ENCODE results near the gene TATDN3. TPM values are rescaled to one million over a fixed set of nuclear protein-coding genes. Genes with fewer than 3 reads are reported as not detected.
"Not testable (repeated sequence)": the region's sequence is repeated elsewhere in the genome, so short reads cannot be mapped to it uniquely, and the experiment has no call there.

Gene TATDN3
- total RNA-seq, 1 donor from 2014 or later = 12.7 TPM

DNA sequence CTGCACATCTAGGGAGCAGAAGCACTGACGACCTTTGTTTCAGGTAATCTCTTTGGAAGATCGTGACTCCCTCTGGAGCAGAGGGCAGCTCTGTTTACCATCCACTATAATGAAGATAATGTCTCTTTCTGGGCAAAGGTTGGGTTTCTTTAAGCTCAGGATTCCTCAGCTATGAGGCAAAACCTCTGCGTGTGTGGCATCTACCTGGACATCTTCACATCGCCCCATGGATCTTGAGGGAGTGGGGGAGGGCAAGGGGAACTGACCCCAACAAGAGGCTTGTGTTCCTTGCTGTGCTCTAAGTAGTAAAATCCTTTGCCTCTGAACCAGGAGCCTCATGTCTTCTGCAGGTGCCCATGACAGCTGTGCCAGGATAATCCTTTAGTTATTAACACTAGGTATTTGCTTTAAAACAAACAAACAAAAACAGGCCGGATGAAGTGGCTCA, 36.2 kb downstream of the TATDN3 start:
- no peak for DNase-seq (ENCODE audit: low read depth, low spot score)

DNA sequence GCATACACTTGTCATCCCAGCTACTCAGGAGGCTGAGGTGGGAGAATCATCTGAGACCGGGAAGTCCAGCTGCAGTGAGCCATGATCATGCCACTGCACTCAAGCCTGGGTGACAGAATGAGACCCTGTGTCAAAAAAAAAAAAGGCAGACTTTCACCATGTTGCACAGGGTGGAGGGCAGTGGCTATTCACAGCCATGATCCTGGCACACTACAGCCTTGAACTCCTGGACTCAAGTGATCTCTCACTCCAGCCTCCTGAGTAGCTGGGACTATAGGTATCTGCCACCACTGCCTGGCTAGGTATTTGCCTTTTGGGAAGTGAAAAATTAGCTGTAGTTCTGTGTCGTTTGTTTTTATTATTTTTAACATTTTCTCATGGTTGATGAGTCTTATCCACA, 36.7 kb downstream of the TATDN3 start:
- DNase-seq (ENCODE audit: low read depth, low spot score) = no peak

DNA sequence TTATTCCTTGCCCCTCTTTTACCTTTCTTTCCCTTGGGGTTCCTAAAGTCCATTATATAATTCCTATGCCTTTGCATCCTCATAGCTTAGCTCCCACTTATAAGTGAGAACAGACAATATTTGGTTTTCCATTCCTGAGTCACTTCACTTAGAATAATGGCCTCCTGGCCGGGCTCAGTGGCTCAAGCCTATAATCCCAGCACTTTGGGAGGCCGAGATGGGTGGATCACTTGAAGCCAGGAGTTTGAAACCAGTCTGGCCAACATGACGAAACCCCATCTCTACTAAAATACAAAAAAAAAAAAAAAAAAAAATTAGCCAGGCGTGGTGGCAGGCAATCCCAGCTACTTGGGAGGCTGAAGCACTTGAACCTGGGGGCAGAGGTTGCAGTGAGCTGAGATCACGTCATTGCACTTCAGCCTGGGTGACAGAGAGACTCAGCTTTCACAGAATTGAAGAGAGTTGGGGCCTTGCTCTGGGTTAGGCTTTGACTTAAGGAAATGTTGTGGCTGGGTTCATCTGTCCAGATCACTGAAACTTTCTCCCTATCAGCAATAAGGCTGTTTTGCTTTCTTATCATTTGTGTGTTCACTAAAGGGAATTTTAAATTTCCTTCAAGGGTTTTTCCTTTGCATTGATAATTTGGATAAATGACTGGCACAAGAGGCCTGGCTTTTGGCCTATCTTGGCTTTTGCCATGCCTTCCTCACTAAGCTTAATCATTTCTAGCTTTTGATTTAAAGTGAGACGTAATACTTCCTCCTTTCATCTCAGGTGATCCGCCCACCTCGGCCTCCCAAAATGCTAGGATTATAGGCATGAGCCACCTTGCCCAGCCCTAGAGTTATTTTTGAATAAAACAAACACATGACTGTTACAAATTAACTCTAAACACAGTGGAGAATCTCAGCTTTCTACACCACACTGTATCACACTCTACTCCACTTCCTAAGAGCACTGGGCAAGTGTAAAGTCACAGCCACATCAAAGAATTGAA, 41.8 kb downstream of the TATDN3 start:
- DNase-seq (ENCODE audit: low read depth, low spot score) = not testable (repeated sequence)

DNA sequence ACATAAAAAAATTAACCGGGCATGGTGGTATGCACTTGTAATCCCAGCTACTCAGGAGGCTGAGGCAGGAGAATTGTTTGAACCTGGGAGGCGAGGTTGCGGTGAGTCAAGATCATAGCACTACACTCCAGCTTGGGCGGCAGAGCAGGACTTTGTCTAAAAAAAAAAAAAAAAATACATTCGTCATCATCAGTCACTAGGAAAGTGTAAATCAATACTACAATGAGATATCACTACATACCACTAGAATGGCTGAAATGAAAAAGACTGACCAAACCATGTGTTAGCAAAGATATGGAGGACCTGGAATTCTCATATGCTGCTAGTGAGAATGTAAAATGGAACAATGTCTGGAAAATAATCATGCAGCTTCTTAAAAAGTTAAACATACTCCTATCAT, 46.5 kb downstream of the TATDN3 start:
- DNase-seq (ENCODE audit: low read depth, low spot score) = no peak

DNA sequence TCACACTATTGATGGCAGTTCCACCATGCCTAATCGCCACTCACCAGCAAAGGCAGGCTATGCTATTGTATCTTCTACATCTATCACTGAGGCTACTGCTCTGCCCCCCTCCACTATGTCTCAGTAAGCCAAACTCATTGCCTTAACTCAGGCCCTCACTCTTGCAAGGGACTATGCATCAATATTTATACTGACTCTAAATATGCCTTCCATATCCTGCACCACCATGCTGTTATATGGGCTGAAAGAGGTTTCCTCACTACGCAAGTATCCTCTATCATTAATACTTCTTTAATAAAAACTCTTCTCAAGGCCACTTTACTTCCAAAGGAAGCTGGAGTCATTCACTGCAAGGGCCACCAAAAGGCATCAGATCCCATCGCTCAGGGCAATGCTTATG, 52.8 kb downstream of the TATDN3 start:
- not testable (repeated sequence) for DNase-seq (ENCODE audit: low read depth, low spot score)

DNA sequence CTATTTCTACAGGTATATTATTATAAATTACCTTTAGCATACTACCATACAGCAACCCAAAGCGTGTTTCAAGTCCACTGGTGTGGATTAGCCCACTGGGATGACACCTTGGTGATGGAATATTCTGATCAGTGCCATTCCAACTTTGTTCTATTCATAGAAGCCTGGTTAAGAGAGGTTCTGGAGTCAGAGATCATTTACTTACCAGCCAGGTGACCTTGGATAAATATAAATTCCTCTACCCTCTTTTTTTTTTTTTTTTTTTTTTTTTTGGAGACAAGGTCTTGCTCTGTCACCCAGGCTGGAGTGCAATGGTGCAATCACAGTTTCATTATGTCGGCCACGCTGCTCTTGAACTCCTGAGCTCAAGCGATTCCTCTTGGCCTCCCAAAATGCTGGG, 55.9 kb downstream of the TATDN3 start, which contains the start of gene SPATA45:
Gene SPATA45, minus strand, starts transcription at position 101 of the 400 bp plus-strand sequence. CDS start 11,500 bp downstream, outside the sequence.
- DNase-seq (ENCODE audit: low read depth, low spot score) = no peak

DNA sequence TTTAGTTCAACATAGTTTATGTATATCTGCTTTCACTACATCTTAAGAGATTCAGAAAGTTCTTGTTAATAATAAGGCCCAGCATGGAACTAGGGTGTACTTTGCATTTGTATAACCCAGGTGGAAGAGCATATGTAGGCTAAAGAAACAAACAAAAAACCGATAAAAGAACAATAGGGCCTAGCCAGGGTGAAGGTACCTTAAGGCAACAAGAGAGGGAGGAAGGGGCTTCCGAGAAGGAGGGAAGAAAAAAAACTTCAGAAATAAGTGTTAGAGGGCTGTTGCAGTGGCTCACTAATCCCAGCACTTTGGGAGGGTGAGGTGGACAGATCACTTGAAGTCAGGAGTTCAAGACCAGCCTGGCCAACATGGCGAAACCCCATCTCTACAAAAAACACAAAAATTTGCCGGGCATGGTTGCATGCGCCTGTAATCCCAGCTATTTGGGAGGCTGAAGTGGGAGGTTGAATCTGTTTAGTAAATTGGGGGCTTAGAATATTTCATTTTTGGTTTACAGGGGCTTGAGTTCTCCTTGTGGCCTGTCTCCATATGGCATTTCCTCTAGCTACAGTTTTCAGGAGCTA, 60.5 kb downstream of the TATDN3 start:
- DNase-seq (ENCODE audit: low read depth, low spot score) = no peak

DNA sequence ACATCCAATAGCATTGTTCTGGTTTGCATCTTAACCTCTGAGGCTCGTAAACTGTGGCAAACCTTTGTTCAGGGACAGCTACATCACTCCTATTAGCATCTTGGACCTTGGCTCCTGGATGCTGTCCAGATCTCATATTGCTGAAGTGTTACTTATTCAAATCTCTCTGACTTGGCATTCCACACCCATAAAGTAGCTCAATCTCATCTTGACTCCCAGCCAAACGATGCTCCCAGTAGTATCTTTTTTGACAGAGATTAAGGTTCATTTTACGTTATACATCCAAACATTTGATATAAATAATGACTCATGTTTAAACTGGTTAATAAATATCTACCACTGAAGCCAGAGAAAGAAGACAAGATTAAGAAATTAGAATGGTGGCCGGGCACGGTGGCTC, 62.0 kb downstream of the TATDN3 start:
- no peak for DNase-seq (ENCODE audit: low read depth, low spot score)

DNA sequence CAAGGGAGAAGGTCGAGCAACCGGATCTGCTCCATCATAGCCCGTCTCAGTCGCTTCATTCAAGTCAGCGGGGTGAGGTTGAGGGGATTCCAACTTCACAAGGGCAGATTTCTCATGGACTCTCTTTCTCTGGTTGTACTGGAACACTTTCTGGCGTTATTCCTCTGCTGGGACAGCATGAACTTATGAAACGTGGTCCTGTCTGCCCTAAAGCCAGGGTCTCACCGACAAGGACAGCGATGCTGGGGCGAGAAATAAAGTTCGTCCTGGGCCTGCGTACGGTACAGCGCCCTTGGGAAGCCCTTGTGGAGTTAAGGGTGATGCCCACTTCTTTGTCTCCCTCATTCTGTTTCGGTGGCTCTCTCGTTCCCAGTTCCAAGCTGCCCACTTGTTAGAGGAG, 65.1 kb downstream of the TATDN3 start:
- DNase-seq (ENCODE audit: low read depth, low spot score) = no peak

DNA sequence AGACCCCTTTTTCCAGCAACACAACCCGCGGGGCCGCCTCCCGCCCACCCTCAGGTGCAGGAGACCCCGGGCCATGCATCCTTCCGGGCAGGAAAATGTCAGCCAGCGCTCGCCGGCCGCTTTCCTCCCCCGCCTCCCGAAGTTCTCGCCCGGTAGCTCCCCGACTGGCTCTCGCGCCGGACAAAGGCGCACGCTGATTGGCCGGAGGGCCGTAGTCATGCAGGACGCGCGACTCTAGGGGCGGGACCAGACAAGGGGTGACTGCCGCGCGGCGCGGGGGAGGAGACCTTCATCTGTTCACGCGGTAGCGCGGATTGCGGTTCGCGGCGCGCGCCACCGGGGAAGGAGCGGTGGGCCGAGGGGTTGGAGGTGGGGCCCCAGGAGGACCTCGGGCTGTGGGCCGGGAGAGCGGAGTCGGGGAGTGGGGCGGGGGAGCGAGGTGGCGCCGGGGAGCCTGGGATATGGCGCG, 66.3 kb downstream of the TATDN3 start, which contains the start of gene FLVCR1:
Gene FLVCR1, plus strand, starts transcription at position 284 of the 469 bp plus-strand sequence. Its CDS starts 178 bp downstream, at position 462.
- DNase-seq (ENCODE audit: low read depth, low spot score) = peak; percentile 77

DNA sequence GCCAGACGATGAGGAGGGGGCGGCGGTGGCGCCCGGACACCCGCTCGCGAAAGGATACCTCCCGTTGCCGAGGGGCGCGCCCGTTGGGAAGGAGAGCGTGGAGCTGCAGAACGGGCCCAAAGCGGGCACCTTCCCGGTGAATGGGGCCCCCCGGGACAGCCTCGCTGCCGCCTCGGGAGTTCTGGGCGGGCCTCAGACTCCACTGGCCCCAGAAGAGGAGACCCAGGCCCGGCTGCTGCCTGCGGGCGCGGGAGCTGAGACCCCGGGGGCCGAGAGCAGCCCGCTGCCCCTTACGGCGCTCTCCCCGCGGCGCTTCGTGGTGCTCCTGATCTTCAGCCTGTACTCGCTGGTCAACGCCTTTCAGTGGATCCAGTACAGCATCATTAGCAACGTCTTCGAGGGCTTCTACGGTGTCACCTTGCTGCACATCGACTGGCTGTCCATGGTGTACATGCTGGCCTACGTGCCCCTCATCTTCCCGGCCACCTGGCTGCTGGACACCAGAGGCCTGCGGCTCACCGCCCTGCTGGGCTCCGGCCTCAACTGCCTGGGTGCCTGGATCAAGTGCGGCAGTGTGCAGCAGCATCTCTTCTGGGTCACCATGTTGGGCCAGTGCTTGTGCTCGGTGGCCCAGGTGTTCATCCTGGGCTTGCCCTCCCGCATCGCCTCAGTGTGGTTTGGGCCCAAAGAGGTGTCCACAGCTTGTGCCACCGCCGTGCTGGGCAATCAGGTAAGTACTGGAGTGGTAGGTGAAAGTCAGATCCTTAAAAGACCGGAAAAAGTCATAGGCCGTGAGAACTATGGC, 67.0 kb downstream of the TATDN3 start:
- DNase-seq (ENCODE audit: low read depth, low spot score) = no peak

DNA sequence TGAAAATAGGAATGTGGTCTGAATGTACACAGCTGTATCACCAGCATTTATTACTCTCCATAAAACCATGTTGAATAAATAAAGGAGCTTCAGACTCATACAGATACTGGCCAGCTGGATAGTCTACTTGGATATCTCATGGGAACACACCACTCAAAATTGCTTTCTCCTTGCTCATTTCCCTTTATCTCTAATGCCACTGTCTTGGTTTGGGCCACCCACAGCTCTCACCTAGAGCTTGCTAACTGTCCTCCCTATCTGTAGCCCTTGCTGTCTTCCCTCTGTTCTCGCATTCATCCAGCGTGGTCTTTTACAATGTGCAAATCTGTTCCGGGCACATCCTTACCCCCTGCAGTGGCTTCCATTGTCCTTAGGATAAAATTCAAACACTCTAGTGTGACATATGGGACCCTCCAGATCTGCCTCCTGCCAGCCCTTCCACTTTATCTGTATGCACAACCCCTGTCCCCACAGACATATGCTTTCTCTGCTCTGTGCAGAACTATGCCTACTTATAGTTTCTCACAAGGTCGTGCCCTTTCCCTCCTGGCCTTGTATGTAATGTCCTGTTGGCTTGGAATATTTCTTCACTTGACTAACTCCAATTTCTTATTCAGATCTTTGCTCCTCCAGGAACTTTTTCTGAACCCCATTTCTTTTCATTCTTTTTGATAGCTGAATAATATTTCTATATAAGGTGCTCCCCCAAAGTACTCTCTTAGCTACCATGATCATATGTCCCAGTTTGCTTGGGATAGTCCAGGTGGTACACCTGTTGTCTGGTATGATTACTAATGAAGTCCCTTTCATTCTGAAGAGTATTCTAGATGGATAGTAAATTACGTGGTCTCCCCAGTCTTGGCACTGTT, 69.3 kb downstream of the TATDN3 start:
- DNase-seq (ENCODE audit: low read depth, low spot score) = no peak

DNA sequence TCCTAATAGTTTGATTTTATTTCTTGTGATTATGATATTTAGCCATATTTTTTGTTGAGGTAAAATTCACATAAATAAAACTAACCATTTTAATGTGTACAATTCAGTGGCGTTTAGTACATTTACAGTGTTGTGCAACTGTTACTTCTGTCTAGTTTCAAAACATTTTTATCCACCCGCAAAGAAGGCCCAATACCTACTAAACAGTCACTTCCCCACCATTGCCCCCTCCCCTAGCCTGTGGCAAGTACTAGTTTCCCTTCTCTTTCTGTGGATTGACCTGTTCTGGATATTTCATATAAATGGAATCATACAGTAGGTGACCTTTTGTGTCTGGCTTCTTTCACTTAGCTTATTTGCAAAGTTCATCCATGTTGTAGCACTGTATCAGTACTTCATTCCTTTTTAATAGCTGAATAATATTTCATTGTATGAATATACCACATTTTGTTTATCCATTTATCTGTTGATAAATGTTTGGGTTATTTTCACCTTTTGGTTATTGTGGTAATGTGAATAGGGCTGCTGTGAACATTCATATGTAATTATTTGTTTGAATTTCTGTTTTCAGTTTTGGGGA, 70.5 kb downstream of the TATDN3 start:
- no peak for DNase-seq (ENCODE audit: low read depth, low spot score)

DNA sequence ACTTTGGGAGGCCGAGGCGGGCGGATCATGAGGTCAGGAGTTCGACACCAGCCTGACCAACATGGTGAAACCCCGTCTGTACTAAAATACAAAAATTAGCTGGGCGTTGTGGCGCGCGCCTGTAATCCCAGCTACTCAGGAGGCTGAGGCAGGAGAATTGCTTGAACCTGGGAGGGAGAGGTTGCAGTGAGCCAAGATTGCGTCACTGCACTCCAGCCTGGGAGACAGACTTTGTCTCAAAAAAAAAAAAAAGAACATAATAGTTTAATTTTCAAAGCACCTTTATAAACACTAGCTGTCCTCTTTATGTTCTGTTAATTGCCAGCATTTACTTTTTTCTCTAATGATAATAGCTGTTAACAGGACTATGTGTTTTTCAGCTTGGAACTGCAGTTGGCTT, 71.7 kb downstream of the TATDN3 start:
- not testable (repeated sequence) for DNase-seq (ENCODE audit: low read depth, low spot score)

DNA sequence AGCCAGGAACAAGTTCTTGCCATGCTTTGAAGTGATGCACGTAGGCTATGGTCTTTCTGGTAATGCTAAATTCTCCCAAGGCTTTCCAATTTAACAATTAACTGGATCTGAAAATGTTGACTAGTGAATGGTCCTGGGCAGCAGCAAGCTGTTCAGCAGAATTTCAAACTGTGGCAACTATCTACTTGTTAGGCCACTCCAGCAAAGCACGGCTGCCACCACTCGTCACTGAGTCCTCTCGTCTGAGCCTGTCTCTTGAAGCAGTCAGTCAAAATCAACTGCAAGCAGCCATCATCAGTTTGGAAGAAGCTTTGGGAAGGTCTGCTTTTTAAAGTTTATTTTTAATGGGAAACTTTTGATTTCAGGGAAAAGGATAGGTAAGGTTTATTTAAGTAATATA, 72.5 kb downstream of the TATDN3 start:
- DNase-seq (ENCODE audit: low read depth, low spot score) = no peak

Other genes with a start within 250 kb of the TATDN3 start
- 1.8 and 2.6 TPM in 2 replicates for gene ATF3, start 183.1 kb upstream of the TATDN3 start, total RNA-seq
- 2.6 and 3.0 TPM in 2 replicates for gene BATF3, start 92.1 kb upstream of the TATDN3 start, total RNA-seq
- 28.0 and 49.5 TPM in 2 replicates for gene NSL1, start 117 bp upstream of the TATDN3 start, total RNA-seq
- gene SPATA45, start 55.8 kb downstream of the TATDN3 start, total RNA-seq = not detected in 2 replicates
- 8.9 and 14.5 TPM in 2 replicates for gene FLVCR1, start 66.4 kb downstream of the TATDN3 start, total RNA-seq
- 0.07 and 0.14 TPM in 2 replicates for gene VASH2, start 158.6 kb downstream of the TATDN3 start, total RNA-seq
- gene ANGEL2, start 224.0 kb downstream of the TATDN3 start, total RNA-seq = 46.4 and 50.8 TPM in 2 replicates

All from pulmonary artery endothelial cell (primary cell).